HG03442 (cell line): ENCODE results near the gene TOGARAM1.
A peak's percentile ranks its signal among the peaks of the same experiment; 100 is the strongest.

ENCODE experiments used
- ATAC-seq: cut with Tn5 transposase; IDR thresholded peaks from one replicate; pipeline ENCODE4 v1.9.1; 2021; ENCODE audit warnings: mild to moderate bottlenecking, moderate library complexity; ENCODE audit not compliant: unreplicated experiment

The TOGARAM1 gene

GRCh38 chr14:44963044-44963528 is 1.1 kb downstream of the TOGARAM1 start:
- no peak for ATAC-seq

DNA sequence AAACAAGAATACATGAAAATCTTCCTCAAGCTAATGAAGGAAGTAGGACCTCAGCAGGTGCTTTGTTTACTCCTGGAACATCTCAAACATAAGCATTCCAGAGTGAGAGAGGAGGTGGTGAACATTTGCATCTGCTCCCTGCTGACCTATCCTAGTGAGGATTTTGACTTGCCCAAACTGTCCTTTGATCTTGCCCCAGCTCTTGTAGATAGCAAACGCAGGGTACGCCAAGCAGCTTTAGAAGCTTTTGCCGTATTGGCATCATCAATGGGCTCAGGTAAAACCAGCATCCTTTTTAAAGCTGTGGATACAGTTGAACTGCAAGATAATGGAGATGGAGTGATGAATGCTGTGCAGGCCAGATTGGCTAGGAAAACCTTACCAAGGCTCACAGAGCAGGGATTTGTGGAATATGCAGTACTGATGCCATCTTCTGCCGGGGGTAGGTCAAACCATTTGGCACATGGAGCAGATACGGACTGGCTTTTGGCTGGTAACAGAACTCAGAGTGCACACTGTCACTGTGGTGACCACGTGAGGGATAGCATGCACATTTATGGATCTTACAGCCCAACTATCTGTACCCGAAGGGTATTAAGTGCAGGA is 1.9 kb downstream of the TOGARAM1 start:
- ATAC-seq = no peak

DNA sequence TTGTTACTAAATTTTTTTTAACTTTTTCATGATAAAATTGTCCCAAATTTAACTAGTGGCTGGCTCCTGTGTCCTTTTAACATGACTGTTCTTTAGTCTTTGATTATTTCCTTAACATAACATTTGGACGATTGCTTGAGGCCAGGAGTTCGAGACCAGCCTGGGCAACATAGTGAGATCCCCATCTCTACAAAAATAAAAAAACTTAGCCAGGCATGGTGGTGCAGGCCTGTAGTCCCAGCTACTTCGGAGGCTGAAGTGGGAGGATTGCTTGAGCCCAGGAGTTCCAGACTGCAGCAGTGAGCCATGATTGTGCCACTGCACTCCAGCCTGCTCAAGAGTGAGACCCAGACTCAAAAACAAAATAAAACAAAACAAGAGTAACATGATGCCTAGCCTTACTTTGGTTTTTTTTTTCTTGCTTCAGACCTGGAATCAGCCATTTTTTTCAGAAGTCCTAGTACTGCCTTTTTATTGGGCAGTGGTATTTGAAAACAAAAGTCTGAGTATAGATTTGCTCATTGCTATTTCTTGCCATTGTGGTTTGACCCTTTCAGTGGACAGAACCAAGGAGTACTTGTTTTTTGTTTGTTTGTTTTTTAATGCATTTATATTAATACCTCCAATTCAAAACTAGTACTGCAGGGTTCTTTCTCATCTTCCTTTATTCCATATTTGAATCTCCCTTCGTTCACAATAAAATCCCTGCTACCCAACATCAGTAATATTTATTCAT is 4.8 kb downstream of the TOGARAM1 start:
- no peak for ATAC-seq

DNA sequence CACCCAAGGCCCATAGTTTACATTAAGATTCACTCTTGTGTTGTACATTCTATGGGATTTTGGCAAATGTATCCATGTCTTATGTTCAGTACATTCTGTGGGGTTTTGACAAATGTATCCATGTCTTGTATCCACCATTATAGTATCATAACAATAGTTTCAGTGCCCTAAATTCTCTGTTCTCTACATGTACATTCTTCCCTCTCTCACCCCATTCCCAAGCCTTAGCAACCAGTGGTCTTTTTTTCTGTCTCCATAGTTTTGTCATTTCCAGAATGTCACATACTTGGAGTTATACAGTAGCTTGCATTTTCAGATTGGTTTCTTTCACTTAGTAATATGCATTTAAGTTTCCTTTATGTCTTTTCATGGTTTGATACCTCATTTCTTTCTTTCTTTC is 6.7 kb downstream of the TOGARAM1 start:
- ATAC-seq = no peak

DNA sequence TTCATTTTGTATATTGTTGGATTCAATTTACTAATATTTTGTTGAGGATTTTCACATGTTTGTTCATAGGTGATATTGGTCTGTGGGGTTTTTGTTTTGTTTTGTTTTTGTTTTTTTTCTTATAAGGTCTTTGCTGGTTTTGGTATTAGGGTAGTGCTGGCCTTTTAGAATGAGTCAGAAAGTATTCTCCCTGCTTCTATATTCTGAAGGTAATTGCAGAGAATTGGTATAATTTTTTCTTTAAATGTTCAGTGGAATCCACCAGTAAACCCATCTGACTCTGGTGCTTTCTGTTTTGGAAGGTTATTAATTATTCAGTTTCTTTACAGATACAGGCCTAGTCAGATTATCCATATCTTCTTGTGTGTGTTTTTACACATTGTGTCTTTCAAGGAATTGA is 8.9 kb downstream of the TOGARAM1 start:
- ATAC-seq = peak; percentile 56

DNA sequence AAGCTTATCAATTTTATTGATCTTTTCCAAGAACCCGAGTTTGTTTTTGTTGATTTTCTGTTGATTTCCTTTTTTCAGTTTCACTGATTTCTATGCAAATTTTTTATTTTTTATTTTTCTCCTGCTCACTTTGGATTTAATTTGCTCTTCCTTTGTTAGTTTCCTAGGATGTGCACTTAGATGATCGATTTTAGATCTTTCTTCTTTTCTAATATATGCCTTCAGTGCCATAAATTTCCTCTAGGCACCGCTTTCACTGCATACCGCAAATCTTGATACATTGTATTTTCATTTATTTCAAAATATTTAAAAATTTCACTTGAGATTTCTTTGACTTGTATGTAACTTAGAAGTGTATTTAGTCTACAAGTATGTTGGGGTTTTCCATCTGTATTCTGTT is 9.5 kb downstream of the TOGARAM1 start:
- no peak for ATAC-seq

GRCh38 chr14:44979273-44979672 is 17.3 kb downstream of the TOGARAM1 start:
- ATAC-seq = no peak

DNA sequence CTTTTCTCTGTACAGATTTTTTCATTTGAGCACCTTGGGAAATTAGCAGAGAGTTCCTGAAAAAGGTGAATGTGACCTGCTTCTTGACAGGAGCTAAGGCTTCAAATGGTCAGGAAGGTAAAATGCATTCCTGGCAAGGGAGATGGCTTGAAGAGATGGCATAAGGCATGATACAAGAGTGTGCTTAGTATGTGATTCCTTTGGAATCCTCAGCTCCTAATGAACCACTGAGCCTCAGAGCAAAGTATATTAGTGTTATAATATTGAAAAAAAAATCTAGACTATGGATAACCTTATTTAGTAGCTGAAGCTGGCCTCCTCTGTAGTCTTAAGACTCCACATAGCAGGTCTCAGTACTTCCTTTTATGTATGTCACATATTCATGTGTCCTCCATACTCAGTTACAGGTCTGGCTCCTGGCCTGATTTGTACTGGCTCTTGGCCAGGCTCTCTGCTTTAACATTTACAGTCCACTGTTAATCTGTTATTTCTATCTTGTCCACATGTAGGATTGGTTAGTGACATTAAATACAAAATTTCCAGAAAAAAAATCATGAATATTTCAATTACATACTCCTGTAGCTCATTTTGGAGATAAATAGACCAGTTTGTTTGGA is 17.9 kb downstream of the TOGARAM1 start:
- ATAC-seq = no peak

DNA sequence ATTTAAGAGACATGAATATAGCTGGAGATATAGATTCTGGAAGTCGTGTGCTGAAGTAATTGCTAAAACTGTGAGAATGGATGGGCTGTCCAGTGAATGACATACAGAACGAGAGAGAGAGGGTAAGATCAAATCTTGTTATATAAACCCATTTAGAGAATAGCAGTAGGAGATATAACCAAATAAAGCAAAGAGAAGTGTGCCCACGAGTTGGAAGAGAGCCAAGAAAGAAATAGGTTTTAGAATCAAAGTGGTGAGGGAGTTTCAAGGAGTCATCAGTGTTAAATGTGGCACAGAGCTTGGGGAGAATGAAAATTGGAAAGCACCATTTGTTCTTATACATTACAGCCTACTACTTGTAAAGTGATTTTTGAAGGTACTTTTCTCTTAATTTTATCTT is 19.2 kb downstream of the TOGARAM1 start:
- no peak for ATAC-seq

DNA sequence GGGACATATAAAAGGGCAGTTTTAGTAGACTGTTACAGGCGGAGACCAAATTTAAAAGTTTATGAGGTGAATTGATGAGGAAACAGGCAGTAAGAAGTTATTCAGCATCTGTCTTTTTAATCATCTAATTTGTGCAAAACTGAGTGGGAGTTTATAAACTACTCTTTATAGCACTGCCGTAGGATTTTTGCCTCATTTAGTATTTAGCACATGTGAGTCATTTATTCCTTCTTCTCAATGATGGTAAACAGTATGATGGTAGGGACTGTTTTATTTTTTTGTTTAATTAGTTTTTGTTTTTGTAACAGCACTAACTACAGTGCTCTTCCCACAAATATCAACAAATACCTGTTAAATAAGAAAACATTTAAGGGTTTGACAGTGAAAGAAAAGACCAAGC is 20.6 kb downstream of the TOGARAM1 start:
- ATAC-seq = no peak

- no peak for ATAC-seq
These were observed 26.7 kb downstream of the TOGARAM1 start for GRCh38 chr14:44988694-44989093.

DNA sequence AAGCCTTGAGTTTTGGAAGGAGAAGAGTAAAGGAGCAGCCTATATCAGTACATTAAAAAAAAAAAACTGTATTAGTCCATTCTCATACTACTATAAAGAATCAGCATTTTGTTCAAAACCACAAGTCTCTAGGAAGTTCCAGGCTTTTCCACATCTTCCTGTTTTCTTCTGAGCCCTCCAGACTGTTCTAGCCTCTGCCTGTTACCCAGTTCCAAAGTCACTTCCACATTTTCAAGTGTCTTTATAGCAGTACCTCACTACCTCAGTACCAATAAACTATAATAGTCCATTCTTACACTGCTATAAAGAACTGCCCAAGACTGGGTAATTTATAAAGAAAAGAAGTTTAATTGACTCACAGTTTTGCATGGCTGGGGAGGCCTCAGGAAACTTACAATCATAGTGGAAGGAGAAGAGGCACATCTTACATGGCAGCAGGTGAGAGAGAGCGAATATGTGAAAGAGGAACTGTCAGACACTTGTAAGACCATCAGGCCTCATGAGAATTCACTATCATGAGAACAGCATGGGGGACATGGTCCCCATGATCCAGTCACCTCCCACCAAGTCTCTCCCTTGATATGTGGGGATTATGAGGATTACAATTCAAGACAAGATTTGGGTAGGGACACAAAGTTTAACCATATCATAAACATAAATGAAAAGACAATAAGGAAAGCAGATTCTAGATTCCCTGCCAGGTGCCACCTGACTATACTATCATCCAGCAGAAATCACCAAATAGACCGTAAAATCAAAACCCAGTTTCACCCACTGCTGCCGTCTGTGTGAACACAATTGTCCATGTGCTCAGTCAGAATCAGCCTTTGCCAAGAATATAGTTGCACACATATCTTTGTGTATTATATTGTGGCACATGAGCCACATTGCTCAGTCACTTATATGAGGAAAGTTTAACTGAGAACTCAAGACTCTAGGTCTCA is 27.8 kb downstream of the TOGARAM1 start:
- no peak for ATAC-seq

DNA sequence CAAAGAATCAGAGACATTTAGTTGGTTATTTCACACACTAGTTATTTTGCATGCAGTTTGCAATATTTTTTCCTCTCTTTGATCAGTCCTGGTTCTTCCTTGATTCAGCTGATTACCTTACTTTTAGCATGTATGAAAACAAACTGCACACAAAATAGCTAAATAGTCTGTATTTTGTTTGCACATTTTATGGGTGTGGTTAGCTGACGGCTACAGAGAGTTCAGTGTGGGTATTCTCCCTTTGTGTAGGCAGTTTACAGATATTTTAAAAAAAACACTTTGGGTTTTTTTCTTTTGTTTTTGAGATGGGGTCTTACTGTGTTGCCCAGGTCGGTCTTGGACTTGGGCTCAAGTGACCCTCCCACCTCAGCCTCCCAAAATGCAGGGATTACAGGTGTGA is 28.5 kb downstream of the TOGARAM1 start:
- ATAC-seq = no peak

- ATAC-seq = no peak
These were observed 33.2 kb downstream of the TOGARAM1 start for GRCh38 chr14:44995196-44995595.

DNA sequence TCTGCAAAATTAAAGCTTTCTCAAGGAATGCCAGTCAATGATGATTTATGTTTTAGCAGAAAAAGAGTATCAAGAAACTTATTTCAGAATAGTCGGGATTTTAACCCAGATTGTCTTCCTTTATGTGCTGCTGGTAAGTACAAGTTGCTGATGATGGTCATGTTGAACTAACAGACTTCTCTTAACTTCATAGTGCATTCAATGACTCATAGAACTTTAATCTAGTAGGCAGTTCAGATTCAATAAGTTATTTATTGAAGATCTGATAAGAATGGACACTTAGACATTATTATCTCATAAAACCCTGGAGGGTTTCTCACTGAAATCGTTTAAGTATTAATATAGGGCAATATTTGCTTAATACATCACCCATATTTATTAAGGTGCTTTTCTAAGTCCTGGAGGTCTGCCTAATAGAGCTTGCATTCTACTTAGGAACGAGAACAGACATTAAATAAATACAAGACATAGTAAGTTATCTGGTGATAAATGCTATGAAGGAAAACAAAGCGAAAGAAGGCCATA is 33.8 kb downstream of the TOGARAM1 start:
- no peak for ATAC-seq

- no peak for ATAC-seq
These were observed 41.9 kb downstream of the TOGARAM1 start for GRCh38 chr14:45003924-45004323.

DNA sequence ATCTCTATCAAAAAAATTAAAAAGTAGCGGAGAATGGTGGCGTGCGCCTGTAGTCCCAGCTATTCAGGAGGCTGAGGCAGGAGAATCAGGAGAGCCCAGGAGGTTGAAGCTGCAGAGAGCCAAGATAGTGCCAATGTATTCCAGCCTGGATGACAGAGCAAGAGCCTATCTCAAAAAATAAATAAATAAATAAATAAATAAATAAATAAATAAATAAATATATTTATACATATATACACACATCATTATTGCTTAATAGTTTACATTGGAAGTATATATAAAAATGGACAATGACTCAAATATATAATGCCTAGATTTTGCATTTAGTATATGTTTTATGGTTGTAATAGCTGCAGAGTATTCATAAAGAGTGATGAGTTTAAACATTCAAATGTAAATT is 53.1 kb downstream of the TOGARAM1 start:
- no peak for ATAC-seq

DNA sequence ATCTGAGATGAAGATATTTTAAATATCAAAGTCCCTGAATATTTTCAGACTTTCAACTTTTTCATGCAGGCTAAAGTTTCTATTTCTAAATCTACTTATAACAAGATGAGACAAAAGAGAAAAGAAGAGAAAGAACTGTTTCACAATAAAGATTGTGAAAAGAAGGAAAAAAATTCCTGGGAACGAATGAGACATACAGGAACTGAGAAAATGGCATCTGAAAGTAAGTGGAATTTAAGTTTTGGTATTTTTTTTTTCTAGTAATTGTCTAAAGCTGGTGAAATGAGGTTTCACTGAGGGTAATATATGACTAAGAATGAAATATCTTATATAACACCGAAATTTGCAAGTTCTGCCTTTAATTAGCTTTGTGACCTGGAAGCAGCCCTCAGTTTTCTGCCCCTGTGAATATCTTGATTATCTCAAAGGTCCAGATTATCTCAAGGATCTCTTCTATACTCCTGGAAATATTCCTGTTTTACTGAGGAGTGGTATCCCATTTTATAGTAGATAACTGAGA is 66.2 kb downstream of the TOGARAM1 start:
- peak; percentile 67 for ATAC-seq

DNA sequence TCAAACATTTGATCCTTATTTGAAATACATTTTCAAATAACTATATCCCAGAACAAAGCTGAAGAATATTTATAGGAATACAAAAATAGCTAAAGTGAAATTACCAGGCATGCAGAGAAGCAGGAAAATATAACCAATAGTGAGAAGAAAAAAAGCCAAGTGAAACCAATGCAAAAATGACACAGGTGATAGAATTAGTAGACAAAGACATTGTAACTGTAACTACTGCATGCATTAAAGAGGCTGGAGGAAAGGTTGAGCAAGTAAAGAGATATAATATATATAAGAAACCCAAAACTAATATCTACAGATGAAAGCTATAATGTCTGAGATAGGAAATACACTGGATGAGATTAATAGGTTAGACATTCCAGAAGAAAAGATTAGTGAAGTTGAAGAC is 72.7 kb downstream of the TOGARAM1 start:
- ATAC-seq = no peak

GRCh38 chr14:45038256-45038655 is 76.3 kb downstream of the TOGARAM1 start:
- ATAC-seq = no peak

GRCh38 chr14:45038865-45039264 is 76.9 kb downstream of the TOGARAM1 start:
- no peak for ATAC-seq
